Measurements from ENCODE around the gene DEDD2.

GRCh38 chr19:42234364-42234763 is 16.9 kb upstream of the DEDD2 start:
- TF ChIP-seq CTCF (conservative IDR thresholded peaks at IDR 0.05), result no peak
- TF ChIP-seq EZH2 (IDR thresholded peaks at IDR 0.05; ENCODE audit: low read depth), result no peak
